KMS-11 (cell line): ENCODE measurements around the gene ATAD3A.
"Not testable (repeated sequence)": the region's sequence is repeated elsewhere in the genome, so short reads cannot be mapped to it uniquely, and the experiment has no call there.

Experiments
- H2AFZ ChIP-seq: fragments of 200-600 bp; sonication (generic); 2 replicates; pipeline ENCODE4 v1.6.1; 2016; ENCODE audit warnings: antibody characterized with exemption, mixed run types, low read depth
- H3K27ac ChIP-seq: fragments of 200-600 bp; sonication (generic); 2 replicates; pipeline ENCODE4 v1.6.1; 2016; ENCODE audit warnings: mild to moderate bottlenecking, mixed run types
- H3K27me3 ChIP-seq: fragments of 200-600 bp; sonication (generic); 2 replicates; pipeline ENCODE4 v1.6.1; 2017; ENCODE audit warnings: mild to moderate bottlenecking, low read depth, mixed run types, moderate library complexity; ENCODE audit not compliant: insufficient read depth
- H3K36me3 ChIP-seq: fragments of 200-600 bp; sonication (generic); 2 replicates; pipeline ENCODE4 v1.6.1; 2017; ENCODE audit warnings: mild to moderate bottlenecking, mixed run types; ENCODE audit not compliant: insufficient read depth
- H3K4me1 ChIP-seq: fragments of 200-600 bp; sonication (generic); 2 replicates; pipeline ENCODE4 v1.6.1; 2016; ENCODE audit warnings: mild to moderate bottlenecking, low read depth, mixed run types; ENCODE audit not compliant: poor library complexity, severe bottlenecking
- H3K4me2 ChIP-seq: fragments of 200-600 bp; sonication (generic); 2 replicates; pipeline ENCODE4 v1.7.0; 2016; ENCODE audit warnings: mild to moderate bottlenecking, mixed run types
- H3K4me3 ChIP-seq: fragments of 200-600 bp; sonication (generic); IDR thresholded peaks from 2 replicates; pipeline ENCODE4 v1.6.1; 2017; ENCODE audit warnings: low read depth, low read length, mixed read lengths; ENCODE audit not compliant: insufficient read depth
- H3K79me2 ChIP-seq: fragments of 200-600 bp; sonication (generic); 2 replicates; pipeline ENCODE4 v1.6.1; 2016; ENCODE audit warnings: low read depth, mixed run types; ENCODE audit not compliant: insufficient read depth
- H3K9ac ChIP-seq: fragments of 200-600 bp; sonication (generic); 2 replicates; pipeline ENCODE4 v1.6.1; 2016; ENCODE audit warnings: mild to moderate bottlenecking, mixed run types
- H4K20me1 ChIP-seq: fragments of 200-600 bp; sonication (generic); 2 replicates; pipeline ENCODE4 v1.6.1; 2016; ENCODE audit warnings: mild to moderate bottlenecking, mixed run types; ENCODE audit not compliant: insufficient read depth
- TF ChIP-seq, protein P1 (sequence below): fragments of 200-600 bp; sonication (generic); conservative IDR thresholded peaks from 2 replicates; pipeline ENCODE4 v1.6.1; 2017; ENCODE audit warnings: low read depth, mild to moderate bottlenecking, antibody characterized with exemption, low read length, moderate library complexity, mixed read lengths

The ATAD3A gene

DNA sequence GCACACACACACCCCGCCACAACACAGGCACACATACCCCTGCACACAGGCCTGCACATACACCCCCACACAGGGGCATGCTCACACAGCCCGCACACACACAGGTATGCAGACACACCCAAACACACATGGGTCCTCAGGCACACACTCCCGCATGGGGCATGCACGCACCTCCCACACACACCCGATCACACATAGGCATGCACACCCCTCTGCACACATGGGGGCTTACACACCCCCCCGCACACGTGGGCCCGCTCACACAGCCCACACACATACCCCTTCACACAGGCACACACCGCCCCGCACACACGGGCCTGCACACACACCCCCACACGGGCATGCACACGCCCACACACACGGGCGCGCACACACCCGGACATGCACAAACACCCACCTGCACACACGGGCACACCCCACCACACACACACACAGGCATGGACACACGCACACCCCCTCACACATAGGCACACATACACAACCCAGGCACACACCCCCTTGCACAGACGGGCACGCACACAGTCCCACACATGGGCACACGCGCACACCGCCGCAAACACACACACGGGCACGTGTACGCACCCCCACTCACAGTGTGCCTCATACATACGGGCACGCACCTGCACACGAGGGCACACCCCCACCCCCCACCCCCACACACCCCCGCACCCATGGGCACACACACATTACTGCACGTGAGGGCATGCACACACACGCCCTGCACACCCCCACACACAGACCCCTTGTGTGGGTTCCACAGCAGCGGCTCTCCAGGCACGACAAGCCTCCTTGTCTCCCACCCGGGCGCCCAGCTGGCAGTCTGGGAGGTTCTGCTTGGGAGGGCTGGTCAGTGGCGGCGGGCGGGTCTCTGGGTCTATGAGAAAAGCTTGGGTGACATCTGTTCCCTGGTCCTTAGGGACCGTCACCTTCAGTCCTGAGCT, 32.1 kb upstream of the ATAD3A start:
- no peaks in the 10 kb centered on the region for H4K20me1 ChIP-seq
- no peak overlapping the region for H3K4me2 ChIP-seq

DNA sequence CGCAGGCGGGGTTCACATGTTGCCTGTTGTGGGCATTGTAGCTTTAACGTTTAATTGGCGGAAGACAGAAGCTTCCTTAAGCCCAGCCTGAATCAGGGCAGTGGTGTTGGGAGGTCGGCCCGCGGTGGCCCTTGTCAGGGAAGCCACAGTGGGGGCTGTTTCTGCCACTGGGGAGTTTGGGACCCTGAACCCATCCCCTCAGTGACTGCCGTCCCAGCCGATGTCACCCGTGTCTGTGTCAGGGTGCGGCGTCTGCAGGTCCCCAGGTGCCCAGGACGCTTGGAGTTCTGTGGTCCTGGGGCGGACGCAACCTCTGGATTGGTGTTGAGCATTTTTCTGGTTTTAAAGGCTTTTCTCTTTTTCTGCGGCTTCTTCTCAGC, 31.5 kb upstream of the ATAD3A start:
- H2AFZ ChIP-seq, H3K4me2 ChIP-seq, H4K20me1 ChIP-seq, H3K9ac ChIP-seq, H3K27ac ChIP-seq, H3K27me3 ChIP-seq, H3K4me1 ChIP-seq, H3K4me3 ChIP-seq: not testable (repeated sequence)
- Histone ChIP-seq H3K79me2 (peaks cover 27% of the 10 kb centered on the region), H3K36me3 (peaks cover 18% of the 10 kb centered on the region)

More for the DNA sequence above, 32.1 kb upstream of the ATAD3A start:
- Histone ChIP-seq H3K27ac (no peak overlapping the region), H3K79me2 (peaks cover 32% of the 10 kb centered on the region), H2AFZ (no peak overlapping the region), H3K4me3 (no peak overlapping the region), H3K27me3 (no peaks in the 10 kb centered on the region), H3K36me3 (peaks cover 18% of the 10 kb centered on the region), H3K9ac (no peak overlapping the region), H3K4me1 (no peaks in the 10 kb centered on the region)
- TF ChIP-seq, protein P1, sequence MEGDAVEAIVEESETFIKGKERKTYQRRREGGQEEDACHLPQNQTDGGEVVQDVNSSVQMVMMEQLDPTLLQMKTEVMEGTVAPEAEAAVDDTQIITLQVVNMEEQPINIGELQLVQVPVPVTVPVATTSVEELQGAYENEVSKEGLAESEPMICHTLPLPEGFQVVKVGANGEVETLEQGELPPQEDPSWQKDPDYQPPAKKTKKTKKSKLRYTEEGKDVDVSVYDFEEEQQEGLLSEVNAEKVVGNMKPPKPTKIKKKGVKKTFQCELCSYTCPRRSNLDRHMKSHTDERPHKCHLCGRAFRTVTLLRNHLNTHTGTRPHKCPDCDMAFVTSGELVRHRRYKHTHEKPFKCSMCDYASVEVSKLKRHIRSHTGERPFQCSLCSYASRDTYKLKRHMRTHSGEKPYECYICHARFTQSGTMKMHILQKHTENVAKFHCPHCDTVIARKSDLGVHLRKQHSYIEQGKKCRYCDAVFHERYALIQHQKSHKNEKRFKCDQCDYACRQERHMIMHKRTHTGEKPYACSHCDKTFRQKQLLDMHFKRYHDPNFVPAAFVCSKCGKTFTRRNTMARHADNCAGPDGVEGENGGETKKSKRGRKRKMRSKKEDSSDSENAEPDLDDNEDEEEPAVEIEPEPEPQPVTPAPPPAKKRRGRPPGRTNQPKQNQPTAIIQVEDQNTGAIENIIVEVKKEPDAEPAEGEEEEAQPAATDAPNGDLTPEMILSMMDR: no peak

DNA sequence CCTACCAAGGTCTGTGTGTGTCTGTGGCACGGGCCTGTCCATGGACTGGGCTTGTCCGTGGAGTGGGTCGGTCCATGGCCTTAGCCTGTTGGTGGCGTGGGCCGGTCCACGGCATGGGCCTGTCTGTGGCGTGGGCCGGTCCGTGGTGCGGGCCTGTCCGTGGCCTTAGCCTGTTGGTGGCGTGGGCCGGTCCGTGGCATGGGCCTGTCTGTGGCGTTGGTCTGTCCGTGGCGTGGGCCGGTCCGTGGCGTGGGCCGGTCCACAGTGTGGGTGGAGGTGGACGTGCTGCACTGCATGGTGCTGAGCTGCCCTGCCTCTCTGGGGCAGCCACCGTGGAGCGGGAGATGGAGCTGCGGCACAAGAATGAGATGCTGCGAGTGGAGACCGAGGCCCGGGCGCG, 30.2 kb upstream of the ATAD3A start:
- not testable (repeated sequence) for H3K27me3 ChIP-seq, H4K20me1 ChIP-seq, H3K4me3 ChIP-seq, H3K9ac ChIP-seq, H2AFZ ChIP-seq, H3K27ac ChIP-seq, H3K4me1 ChIP-seq, H3K4me2 ChIP-seq
- H3K79me2 ChIP-seq: peaks cover 13% of the 10 kb centered on the region
- peaks cover 18% of the 10 kb centered on the region for H3K36me3 ChIP-seq

DNA sequence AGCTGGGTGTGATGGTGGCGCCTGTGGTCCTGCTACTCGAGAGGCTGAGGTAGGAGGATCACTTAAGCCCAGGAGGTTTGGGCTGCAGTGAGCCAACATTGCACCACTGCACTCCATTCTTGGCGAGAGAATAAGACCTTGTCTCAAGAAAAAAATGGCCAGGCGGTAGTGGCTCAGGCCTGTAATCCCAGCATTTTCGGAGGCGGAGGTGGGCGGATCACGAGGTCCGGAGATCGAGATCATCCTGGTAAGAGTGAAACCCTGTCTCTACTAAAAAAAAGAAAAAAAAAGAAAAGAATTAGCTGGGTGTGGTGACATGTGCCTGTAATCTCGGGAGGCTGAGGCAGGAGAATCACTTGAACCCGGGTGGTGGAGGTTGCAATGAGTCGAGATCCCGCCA, 29.1 kb upstream of the ATAD3A start:
- no peaks in the 10 kb centered on the region for H4K20me1 ChIP-seq
- no peaks in the 10 kb centered on the region for H3K27me3 ChIP-seq
- TF ChIP-seq, protein P1: no peak
- H3K4me2 ChIP-seq: no peak overlapping the region
- H3K9ac ChIP-seq: no peak overlapping the region
- no peak overlapping the region for H2AFZ ChIP-seq
- peaks cover 20% of the 10 kb centered on the region; the same call in 1 of the 2 replicates for H3K36me3 ChIP-seq
- H3K4me3 ChIP-seq: no peak overlapping the region
- H3K79me2 ChIP-seq: peaks cover 5% of the 10 kb centered on the region; the same call in 1 of the 2 replicates
- no peaks in the 10 kb centered on the region for H3K4me1 ChIP-seq
- no peak overlapping the region for H3K27ac ChIP-seq

DNA sequence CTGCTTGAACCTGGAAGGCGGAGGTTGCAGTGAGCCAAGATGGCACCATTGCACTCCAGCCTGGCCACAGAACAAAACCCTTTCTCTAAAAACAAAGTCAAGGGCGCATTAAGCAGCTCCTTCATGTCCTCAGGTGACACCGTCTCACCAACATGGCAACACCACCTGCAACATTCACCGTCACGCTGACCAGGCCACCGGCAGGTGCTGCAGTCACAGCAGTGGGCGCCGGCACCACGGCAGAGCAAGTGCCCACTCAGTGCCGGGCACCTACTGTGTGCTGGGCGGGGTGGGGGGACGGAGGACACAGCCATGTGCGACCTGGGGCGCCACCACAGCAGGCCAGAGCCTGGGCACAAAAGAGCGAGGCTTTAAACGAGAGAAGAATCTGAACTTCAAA, 28.2 kb upstream of the ATAD3A start:
- Histone ChIP-seq H3K27ac (no peak overlapping the region), H2AFZ (no peak overlapping the region), H3K4me2 (no peak overlapping the region), H3K27me3 (no peaks in the 10 kb centered on the region), H3K79me2 (no peaks in the 10 kb centered on the region; the same call in 1 of the 2 replicates), H4K20me1 (no peaks in the 10 kb centered on the region), H3K4me3 (no peak overlapping the region), H3K4me1 (no peaks in the 10 kb centered on the region), H3K36me3 (peaks cover 17% of the 10 kb centered on the region; the same call in 1 of the 2 replicates), H3K9ac (no peak overlapping the region)
- TF ChIP-seq, protein P1: no peak

DNA sequence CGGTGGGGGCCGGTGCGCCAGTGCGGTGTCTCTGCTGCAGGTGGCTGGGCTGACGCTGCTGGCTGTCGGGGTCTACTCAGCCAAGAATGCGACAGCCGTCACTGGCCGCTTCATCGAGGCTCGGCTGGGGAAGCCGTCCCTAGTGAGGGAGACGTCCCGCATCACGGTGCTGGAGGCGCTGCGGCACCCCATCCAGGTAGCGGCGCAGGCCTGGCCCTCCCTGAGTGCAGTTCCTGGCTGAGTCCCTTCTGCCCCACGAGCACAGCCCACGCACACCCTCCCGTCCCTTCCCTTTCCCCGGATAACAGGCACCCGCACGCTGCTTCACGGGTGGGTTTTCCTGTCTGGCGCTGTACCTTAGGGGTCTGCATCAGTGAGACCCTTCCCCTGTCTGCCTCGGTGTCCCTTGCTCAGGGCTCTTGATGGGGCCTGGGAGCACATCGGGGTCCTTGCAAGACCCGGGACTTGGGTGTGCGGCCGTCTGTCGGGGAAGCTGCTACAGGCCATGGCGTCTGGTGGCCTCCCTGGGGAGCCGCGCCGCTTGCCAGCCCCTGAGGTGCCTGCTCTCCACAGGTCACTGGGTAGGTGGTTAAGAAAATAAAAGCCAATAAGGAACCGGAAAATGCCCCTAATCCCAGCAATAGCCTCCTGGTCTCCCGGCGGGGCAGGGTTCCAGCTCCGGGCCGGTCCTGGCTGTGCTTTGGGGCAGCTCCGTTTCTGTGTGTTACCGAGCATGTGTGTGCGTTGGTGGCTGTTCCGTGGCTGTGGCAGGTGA, 26.8 kb upstream of the ATAD3A start:
- H3K27me3 ChIP-seq, H3K79me2 ChIP-seq, H4K20me1 ChIP-seq, H3K4me3 ChIP-seq, H3K27ac ChIP-seq, H3K4me2 ChIP-seq, H3K9ac ChIP-seq, H3K4me1 ChIP-seq, H2AFZ ChIP-seq: not testable (repeated sequence)
- H3K36me3 ChIP-seq: peaks cover 17% of the 10 kb centered on the region; the same call in 1 of the 2 replicates

DNA sequence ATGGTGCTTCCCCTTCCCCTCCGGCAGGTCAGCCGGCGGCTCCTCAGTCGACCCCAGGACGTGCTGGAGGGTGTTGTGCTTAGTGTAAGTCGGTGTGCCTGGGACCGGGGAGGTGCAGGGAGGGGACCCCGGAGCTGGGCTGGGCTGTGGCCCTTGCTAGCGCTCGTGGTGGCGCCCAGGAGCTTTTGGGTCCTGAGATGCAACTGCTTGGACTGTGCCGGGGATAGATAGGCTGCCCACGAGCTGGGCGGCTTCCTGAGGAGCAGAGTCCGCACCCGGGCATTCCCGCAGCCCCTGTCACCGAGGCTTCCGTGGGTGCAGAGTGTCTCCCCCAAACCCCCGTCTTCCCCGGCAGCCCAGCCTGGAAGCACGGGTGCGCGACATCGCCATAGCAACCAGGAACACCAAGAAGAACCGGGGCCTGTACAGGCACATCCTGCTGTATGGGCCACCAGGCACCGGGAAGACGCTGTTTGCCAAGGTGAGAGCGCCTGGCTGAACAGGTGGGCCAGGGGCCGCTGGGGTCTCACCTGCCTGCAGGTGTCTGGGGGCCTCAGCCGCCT, 26.1 kb upstream of the ATAD3A start:
- H4K20me1 ChIP-seq, H3K4me1 ChIP-seq, H3K27me3 ChIP-seq, H3K9ac ChIP-seq, H2AFZ ChIP-seq, H3K79me2 ChIP-seq, H3K27ac ChIP-seq, H3K4me2 ChIP-seq, H3K4me3 ChIP-seq: not testable (repeated sequence)
- H3K36me3 ChIP-seq: peaks cover 17% of the 10 kb centered on the region; the same call in 1 of the 2 replicates
